ENCODE measurements around the gene MT4. TPM values are rescaled to one million over a fixed set of nuclear protein-coding genes. Genes with fewer than 3 reads are reported as not detected.

Gene MT4
- total RNA-seq, 4 donors from 2014 or later = 46.1 to 1,445 (median 937) TPM; not detected in 1

GRCh38 chr16:56539656-56540055 is 25.2 kb upstream of the MT4 start:
- intact Hi-C loops (cut with DNase I; ENCODE audit: low total_unique reads) = no loop called here
- no peak for DNase-seq (ENCODE audit: low spot score in 2 of 2)
- 16 to 27% methylated on average over 4 of the region's 4 CpGs for WGBS, 2 donors
- H3K4me3 ChIP-seq (ENCODE audit: low read depth, poor library complexity, severe bottlenecking) = no peak overlapping the region
- TF ChIP-seq CTCF (IDR thresholded peaks at IDR 0.05) = no peak

- no peak overlapping the region for H3K4me3 ChIP-seq (ENCODE audit: low read depth, poor library complexity, severe bottlenecking)
- DNase-seq (ENCODE audit: low spot score in 2 of 2) = no peak
- intact Hi-C loops (cut with DNase I; ENCODE audit: low total_unique reads) = no loop called here
- 26 to 56% methylated on average over 2 of the region's 2 CpGs for WGBS, 2 donors
- TF ChIP-seq CTCF (IDR thresholded peaks at IDR 0.05) (no peak), POLR2A (IDR thresholded peaks at IDR 0.05) (no peak)
Measured at GRCh38 chr16:56542039-56542438, 22.8 kb upstream of the MT4 start.

DNA sequence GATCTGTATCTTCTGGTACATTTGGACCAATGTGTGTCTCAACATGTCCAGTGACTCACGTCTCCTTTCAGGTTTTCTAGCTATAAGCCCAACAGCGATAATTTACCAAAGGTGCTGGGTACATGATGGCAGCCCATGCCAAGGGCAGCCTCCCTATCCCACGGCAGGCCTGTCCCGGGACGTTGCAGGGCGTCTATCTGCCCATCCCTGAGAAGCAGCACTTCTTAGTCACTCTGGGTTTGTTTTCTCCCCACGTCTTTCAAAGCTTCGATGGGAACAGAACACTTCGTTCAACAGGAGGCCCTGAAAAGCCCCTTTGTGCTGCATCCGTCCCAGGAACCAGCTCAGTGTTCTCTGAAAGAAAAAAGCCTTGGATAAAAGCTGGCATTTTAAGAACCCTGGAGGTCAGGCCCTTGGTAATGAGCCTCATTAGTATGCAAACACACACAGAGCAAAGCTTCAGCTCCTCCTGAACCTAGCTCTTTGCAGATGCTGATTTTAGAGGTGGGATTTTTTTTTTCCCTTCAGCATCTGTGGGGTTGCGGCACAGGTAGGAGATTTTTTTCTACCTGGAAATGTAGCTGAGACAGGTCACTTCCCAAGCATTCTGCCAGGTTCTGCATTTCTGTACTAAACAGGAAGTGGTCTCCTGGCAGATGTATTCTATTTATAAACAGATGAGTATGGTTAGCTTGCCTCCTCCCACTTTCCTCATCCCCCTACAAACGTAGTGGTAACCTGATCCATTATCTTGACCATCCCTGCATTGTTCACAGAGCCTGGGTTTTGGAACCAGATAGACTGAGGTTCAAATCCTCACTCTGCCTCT is 17.5 kb upstream of the MT4 start:
- no peak for TF ChIP-seq CTCF (IDR thresholded peaks at IDR 0.05)
- TF ChIP-seq POLR2A (IDR thresholded peaks at IDR 0.05) = no peak
- H3K4me3 ChIP-seq (ENCODE audit: low read depth, poor library complexity, severe bottlenecking) = no peak overlapping the region
- intact Hi-C loops (cut with DNase I; ENCODE audit: low total_unique reads) = no loop called here
- peak in 1 of 2 donors; percentile 63 for DNase-seq (ENCODE audit: low spot score in 2 of 2)
- 21 to 29% methylated on average over 12 of the region's 12 CpGs for WGBS, 2 donors

DNA sequence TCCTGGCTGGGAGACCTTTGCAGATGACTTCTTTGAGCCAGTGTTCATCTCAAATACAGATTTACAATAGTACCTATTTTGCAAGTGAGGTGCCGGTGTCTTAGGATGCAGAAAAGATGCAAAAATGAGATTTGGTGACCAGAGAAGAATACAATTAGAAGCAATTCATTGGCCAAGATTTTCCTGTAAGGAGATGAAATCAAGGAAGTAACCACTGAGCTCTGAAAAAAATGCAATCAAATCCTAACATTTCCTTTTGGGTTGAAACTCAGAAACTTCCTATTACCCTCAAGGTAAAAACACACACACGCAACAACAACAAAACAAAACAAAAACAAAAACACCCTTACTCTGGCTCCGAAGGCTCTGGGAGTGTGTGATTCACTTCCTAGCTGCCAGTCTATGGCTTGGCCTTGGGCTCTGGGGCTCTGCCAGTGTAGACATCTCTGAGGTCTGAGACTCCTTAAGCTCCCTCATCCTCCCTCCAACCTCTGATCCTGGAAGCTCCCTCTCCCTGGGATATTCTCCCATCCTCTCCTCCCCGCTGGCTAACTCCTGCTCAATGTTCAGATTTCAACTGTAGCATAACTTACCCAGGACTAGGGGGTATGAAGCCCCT is 16.8 kb upstream of the MT4 start:
- DNase-seq (ENCODE audit: low spot score in 2 of 2) = no peak
- H3K4me3 ChIP-seq (ENCODE audit: low read depth, poor library complexity, severe bottlenecking) = no peak overlapping the region
- WGBS, 2 donors = 55 to 69% methylated on average over 4 of the region's 4 CpGs
- no peak for TF ChIP-seq CTCF (IDR thresholded peaks at IDR 0.05)
- no peak for TF ChIP-seq POLR2A (IDR thresholded peaks at IDR 0.05)
- intact Hi-C loops (cut with DNase I; ENCODE audit: low total_unique reads) = no loop called here

- DNase-seq (ENCODE audit: low spot score in 2 of 2) = no peak
Measured at GRCh38 chr16:56549161-56549560, 15.7 kb upstream of the MT4 start.

More at GRCh38 chr16:56549161-56549560, 15.7 kb upstream of the MT4 start:
- TF ChIP-seq POLR2A (IDR thresholded peaks at IDR 0.05) (no peak), CTCF (IDR thresholded peaks at IDR 0.05) (no peak)
- H3K4me3 ChIP-seq (ENCODE audit: low read depth, poor library complexity, severe bottlenecking) = no peak overlapping the region
- intact Hi-C loops (cut with DNase I; ENCODE audit: low total_unique reads) = no loop called here
